ENCODE results near the gene WDR77.
A peak's percentile ranks its signal among the peaks of the same experiment; 100 is the strongest.

Gene WDR77

DNA sequence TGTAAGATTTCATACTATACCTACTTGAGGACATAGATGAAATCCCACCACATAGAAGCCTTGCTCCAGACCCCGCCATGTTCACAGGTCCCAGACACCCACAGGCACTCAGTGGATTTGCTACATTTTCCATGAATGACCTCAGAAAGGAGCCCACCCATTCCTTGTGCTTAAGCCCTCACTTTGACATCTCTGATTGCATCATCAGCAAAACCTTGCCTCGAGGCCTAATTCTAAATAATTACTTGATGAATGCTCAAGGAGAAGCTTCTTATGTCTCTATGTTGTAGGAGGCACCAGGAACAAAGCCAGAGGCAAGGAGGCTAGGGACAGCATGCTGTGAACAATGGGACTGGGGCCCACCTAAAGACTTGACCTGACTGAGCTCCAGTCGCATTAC lies 33.6 kb downstream of the WDR77 start:
- TF ChIP-seq, protein P1, sequence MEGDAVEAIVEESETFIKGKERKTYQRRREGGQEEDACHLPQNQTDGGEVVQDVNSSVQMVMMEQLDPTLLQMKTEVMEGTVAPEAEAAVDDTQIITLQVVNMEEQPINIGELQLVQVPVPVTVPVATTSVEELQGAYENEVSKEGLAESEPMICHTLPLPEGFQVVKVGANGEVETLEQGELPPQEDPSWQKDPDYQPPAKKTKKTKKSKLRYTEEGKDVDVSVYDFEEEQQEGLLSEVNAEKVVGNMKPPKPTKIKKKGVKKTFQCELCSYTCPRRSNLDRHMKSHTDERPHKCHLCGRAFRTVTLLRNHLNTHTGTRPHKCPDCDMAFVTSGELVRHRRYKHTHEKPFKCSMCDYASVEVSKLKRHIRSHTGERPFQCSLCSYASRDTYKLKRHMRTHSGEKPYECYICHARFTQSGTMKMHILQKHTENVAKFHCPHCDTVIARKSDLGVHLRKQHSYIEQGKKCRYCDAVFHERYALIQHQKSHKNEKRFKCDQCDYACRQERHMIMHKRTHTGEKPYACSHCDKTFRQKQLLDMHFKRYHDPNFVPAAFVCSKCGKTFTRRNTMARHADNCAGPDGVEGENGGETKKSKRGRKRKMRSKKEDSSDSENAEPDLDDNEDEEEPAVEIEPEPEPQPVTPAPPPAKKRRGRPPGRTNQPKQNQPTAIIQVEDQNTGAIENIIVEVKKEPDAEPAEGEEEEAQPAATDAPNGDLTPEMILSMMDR (IDR thresholded peaks at IDR 0.05; ENCODE audit: low read depth, low read length, missing control alignments), result no peak
- no peak for DNase-seq (ENCODE audit: extremely low read depth, low read depth)
- no peak overlapping the region for H3K4me3 ChIP-seq (replicated peaks; ENCODE audit: low read depth, low read length)

DNA sequence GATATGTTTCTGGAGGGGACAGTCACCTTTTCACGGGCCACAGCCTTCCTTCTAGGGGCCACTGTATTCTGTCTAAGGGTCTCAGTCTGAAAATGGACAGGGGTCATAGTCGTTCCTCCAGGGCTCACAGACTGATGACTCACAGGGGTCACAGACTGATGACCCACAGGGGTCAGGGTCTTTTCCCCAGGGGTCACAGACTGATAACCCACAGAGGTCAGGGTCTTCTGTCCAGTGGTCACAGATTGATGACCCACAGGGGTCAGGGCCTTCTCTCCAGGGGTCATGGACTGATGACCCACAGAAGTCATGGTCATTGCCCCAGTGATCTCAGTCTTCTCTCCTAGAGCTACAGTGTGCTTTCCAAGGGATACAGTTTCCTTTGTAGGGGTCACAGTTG lies 34.3 kb downstream of the WDR77 start:
- TF ChIP-seq, protein P1 (IDR thresholded peaks at IDR 0.05; ENCODE audit: low read depth, low read length, missing control alignments), result no peak
- no peak for DNase-seq (ENCODE audit: extremely low read depth, low read depth)
- H3K4me3 ChIP-seq (replicated peaks; ENCODE audit: low read depth, low read length), result no peak overlapping the region

DNA sequence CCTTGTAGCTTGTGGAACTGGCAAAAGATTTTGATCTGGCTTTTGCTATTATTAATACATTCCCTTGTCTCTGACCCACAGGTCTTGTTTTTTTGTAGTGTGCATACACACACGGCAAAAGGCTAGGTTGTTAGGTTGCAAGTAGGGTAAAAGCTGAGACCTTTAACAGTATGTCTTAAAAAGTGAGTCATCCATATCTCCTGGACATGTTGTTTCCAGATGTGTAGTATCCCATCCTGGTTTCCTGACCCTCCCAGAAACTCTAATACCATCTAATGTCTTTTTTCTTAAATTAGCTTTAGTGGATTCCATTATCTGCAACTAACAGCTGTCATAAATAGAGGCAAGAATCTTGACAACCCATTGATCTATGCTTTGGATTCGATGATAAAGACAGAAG lies 36.2 kb downstream of the WDR77 start:
- TF ChIP-seq, protein P1 (IDR thresholded peaks at IDR 0.05; ENCODE audit: low read depth, low read length, missing control alignments), result no peak
- peak; percentile 78 for DNase-seq (ENCODE audit: extremely low read depth, low read depth)
- H3K4me3 ChIP-seq (replicated peaks; ENCODE audit: low read depth, low read length), result no peak overlapping the region

DNA sequence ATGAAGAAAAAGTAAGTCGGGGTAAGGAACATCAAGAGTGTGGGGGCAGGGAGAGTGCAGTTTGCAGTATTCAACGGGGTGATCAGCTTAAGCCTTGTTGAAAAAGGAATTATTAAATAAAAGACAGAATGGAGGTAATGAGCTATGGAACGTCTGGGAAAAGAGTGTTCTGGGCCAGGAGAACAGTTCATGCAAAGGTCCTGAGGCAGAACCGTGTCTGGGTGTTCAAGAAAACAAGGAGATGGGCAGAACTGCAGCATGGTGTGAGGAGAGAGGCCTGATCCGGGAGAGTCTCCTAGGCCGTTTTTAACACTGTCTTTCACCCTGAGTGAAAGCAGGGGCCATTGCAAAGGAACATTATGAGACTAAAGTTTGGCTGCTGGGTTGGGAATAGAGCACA lies 41.8 kb downstream of the WDR77 start:
- H3K4me3 ChIP-seq (replicated peaks; ENCODE audit: low read depth, low read length), result no peak overlapping the region
- TF ChIP-seq, protein P1 (IDR thresholded peaks at IDR 0.05; ENCODE audit: low read depth, low read length, missing control alignments), result no peak
- DNase-seq (ENCODE audit: extremely low read depth, low read depth), result no peak

DNA sequence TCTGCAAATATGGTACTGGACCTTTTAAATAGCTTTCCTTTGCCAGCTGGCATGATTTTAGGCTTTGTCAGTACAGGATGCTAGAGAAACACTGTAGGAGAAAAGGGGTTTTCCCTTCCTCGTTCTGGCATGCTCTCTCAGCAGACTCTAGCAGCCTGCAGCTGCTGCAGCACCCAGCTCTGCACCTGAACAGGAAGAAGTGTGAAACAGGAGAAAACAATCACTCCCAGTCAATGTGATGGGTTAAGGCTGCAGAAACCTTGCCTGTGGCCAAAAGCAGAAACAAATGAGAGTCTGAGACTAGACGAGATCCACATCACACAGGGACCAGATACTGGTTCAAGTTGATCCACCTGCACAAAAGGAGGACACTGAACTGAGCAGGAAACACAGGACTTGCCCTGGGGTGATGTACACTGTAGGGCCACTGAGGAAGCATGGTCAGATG lies 42.7 kb downstream of the WDR77 start:
- no peak for DNase-seq (ENCODE audit: extremely low read depth, low read depth)
- TF ChIP-seq, protein P1 (IDR thresholded peaks at IDR 0.05; ENCODE audit: low read depth, low read length, missing control alignments), result no peak
- H3K4me3 ChIP-seq (replicated peaks; ENCODE audit: low read depth, low read length), result no peak overlapping the region

DNA sequence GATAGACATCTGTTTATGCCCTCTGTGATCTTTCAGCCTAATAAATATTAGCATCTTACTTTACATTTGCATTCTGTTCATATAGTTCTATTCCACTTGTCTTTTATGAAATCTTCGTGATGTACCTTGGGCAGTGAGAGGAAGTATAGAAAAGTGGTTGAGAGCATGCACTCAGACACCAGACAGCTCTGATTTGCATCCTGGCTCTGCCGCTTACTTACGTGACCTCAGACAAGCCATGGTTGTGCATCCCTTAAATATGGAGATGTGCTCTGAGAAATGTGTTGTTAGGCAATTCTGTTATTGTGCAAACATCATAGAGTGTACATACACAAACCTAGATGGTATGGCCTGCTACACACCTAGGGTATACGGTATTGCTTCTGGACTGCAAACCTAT lies 44.5 kb downstream of the WDR77 start:
- no peak for DNase-seq (ENCODE audit: extremely low read depth, low read depth)
- H3K4me3 ChIP-seq (replicated peaks; ENCODE audit: low read depth, low read length), result no peak overlapping the region
- TF ChIP-seq, protein P1 (IDR thresholded peaks at IDR 0.05; ENCODE audit: low read depth, low read length, missing control alignments), result no peak

DNA sequence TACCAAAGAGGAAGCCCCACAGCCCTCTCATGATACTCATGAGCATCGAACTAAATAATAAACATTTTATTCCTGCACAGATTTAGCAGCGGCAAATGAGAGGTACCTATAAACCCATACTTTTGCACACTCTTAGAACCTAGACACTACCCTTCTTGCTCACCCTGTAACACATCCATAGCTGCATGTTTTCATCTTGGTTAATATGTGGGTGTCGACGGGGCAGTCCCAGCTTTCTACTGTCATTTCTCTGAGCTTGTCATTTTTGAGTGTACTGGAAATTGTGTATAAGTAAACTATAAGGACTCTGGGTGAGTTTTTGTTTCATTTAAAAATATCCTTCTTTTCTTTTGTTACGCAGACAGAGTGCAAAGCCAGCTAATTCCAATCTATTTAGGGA lies 47.0 kb downstream of the WDR77 start:
- DNase-seq (ENCODE audit: extremely low read depth, low read depth), result no peak
- TF ChIP-seq, protein P1 (IDR thresholded peaks at IDR 0.05; ENCODE audit: low read depth, low read length, missing control alignments), result no peak
- no peak overlapping the region for H3K4me3 ChIP-seq (replicated peaks; ENCODE audit: low read depth, low read length)

Measured in HFF-Myc (cell line).